NB4 (cell line): ENCODE data around the gene BTLA.

Source experiments
- DNase-seq: peaks from one replicate; pipeline ENCODE4 v3.0.0; 2010; ENCODE audit warnings: low read depth
- H3K4me3 ChIP-seq: one replicate; pipeline ENCODE4 v1.5.1; 2011; ENCODE audit warnings: mild to moderate bottlenecking, low read depth, low read length, moderate library complexity
- MYC ChIP-seq: IDR thresholded peaks from 2 replicates; pipeline ENCODE4 v1.6.1; 2011; ENCODE audit warnings: low read depth, low read length
- POLR2A ChIP-seq: IDR thresholded peaks from 2 replicates; pipeline ENCODE4 v1.6.1; 2011; ENCODE audit warnings: mild to moderate bottlenecking; ENCODE audit not compliant: insufficient read length; ENCODE audit errors: extremely low read depth
- TF ChIP-seq, protein P1 (sequence below): IDR thresholded peaks from 2 replicates; pipeline ENCODE4 v1.6.1; 2011; ENCODE audit warnings: low read depth, low read length
- TF ChIP-seq, protein P2 (sequence below): IDR thresholded peaks from one replicate; pipeline ENCODE4 v1.5.1; 2012; ENCODE audit warnings: low read depth, low read length

The BTLA gene

DNA sequence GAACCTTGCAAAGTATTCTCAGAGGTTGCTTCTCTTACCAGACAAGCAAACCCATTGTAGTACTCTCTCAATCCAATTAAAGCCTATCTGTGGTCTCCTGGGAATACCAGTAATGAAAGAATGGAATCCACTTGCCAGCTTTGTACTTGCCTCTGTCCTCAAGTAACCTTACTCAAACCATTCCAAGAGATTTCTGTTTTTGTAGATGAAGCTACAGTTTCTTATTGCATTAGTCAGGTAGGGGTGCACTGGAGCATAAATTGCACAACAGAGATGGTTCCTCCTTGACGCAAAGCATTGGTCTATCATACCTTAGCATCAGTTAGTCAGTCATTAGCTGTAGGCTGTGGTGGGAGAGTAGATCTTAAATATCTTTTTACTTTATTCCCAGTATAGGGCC lies 52.9 kb downstream of the BTLA start:
- TF ChIP-seq MYC (no peak), POLR2A (no peak)
- TF ChIP-seq, protein P1, sequence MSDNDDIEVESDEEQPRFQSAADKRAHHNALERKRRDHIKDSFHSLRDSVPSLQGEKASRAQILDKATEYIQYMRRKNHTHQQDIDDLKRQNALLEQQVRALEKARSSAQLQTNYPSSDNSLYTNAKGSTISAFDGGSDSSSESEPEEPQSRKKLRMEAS, result no peak
- TF ChIP-seq, protein P2, sequence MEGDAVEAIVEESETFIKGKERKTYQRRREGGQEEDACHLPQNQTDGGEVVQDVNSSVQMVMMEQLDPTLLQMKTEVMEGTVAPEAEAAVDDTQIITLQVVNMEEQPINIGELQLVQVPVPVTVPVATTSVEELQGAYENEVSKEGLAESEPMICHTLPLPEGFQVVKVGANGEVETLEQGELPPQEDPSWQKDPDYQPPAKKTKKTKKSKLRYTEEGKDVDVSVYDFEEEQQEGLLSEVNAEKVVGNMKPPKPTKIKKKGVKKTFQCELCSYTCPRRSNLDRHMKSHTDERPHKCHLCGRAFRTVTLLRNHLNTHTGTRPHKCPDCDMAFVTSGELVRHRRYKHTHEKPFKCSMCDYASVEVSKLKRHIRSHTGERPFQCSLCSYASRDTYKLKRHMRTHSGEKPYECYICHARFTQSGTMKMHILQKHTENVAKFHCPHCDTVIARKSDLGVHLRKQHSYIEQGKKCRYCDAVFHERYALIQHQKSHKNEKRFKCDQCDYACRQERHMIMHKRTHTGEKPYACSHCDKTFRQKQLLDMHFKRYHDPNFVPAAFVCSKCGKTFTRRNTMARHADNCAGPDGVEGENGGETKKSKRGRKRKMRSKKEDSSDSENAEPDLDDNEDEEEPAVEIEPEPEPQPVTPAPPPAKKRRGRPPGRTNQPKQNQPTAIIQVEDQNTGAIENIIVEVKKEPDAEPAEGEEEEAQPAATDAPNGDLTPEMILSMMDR, result no peak
- no peak overlapping the region for H3K4me3 ChIP-seq
- no peak for DNase-seq

DNA sequence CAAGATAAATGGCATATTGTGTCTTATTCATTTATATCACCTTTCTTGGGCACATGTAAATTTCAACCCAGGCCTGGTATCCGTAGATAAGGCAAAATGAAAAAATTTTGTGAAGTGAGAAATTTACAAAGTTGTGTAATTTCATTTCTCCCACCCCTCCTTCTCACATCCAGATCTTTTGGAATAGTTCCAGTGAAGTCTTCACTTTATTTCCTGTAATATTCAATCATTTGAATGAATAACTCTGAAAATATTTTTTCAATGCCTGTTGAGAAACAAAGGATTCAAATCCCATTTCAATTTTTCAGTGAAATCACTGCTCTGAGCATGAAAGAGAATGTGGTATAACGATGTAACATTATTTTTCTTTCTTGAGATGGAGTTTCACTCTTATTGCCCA lies 53.4 kb downstream of the BTLA start:
- TF ChIP-seq POLR2A, result no peak
- TF ChIP-seq, protein P1, result no peak
- TF ChIP-seq, protein P2, result no peak
- no peak for TF ChIP-seq MYC
- no peak for DNase-seq
- H3K4me3 ChIP-seq, result no peak overlapping the region

- H3K4me3 ChIP-seq, result no peak overlapping the region
- DNase-seq, result peak; percentile 44
- no peak for TF ChIP-seq MYC
- TF ChIP-seq, protein P2, result peak; percentile 27
Observed at GRCh38 chr3:112437146-112438022, 61.9 kb downstream of the BTLA start.

DNA sequence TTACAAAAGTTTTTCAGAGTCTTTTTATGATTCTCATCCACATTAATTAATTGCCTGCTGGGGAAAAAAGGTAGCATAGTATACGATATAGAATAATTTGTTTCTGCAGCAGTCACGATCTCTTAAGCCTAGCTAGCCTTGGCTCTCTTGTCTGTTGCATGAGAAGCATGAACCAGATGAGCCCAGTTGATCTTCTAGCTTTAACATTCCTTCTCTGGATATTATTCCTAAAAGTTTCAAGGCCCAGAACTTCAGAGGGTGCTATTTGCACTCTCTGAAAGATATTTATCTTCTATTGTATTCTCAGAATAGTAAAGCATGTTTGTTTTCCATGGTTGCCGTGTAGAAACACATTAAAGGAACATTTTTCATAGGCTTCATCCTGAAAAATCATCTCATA lies 69.3 kb downstream of the BTLA start:
- DNase-seq, result no peak
- no peak overlapping the region for H3K4me3 ChIP-seq
- TF ChIP-seq, protein P1, result no peak
- TF ChIP-seq, protein P2, result no peak
- no peak for TF ChIP-seq POLR2A
- TF ChIP-seq MYC, result no peak

- TF ChIP-seq, protein P1, result no peak
- TF ChIP-seq, protein P2, result no peak
- no peak for TF ChIP-seq MYC
- TF ChIP-seq POLR2A, result no peak
- DNase-seq, result no peak
- no peak overlapping the region for H3K4me3 ChIP-seq
Observed at GRCh38 chr3:112427123-112427522, 72.1 kb downstream of the BTLA start.
